Activated CD4-positive, alpha-beta T cell treated with anti-CD3 and anti-CD28 coated beads for 1 hour (primary cell): ENCODE data around the gene TP73.
"Not testable (repeated sequence)": the region's sequence is repeated elsewhere in the genome, so short reads cannot be mapped to it uniquely, and the experiment has no call there.

Source experiments
- DNase-seq: peaks from one replicate; pipeline ENCODE4 v3.0.0-alpha.2; 2020

The TP73 gene

GRCh38 chr1:3618881-3619671 lies 33.2 kb upstream of the TP73 start:
- peak; percentile 57 for DNase-seq

- DNase-seq, result no peak
Observed at GRCh38 chr1:3620708-3621107, 31.6 kb upstream of the TP73 start.

DNA sequence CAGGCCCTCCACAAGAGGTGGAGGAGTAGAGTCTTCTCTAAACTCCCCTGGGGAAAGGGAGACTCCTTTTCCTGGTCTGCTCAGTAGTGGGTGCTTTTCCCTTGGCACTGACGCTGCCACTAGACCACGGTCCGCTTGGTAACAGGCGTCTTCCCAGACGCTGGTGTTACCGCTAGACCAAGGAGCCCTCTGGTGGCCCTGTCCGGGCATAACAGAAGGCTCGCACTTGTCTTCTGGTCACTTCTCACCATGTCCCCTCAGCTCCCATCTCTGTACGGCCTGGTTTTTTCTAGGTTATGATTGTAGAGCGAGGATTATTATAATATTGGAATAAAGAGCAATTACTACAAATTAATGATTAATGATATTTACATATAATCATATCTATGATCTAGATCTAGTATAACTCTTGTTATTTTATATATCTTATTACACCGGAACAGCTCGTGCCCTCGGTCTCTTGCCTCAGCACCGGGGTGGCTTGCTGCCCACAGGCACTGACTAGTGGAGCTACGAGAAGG lies 31.1 kb upstream of the TP73 start:
- not testable (repeated sequence) for DNase-seq

- not testable (repeated sequence) for DNase-seq
Observed at GRCh38 chr1:3622102-3622501, 30.2 kb upstream of the TP73 start.

GRCh38 chr1:3623441-3624199 lies 28.7 kb upstream of the TP73 start:
- no peak for DNase-seq

DNA sequence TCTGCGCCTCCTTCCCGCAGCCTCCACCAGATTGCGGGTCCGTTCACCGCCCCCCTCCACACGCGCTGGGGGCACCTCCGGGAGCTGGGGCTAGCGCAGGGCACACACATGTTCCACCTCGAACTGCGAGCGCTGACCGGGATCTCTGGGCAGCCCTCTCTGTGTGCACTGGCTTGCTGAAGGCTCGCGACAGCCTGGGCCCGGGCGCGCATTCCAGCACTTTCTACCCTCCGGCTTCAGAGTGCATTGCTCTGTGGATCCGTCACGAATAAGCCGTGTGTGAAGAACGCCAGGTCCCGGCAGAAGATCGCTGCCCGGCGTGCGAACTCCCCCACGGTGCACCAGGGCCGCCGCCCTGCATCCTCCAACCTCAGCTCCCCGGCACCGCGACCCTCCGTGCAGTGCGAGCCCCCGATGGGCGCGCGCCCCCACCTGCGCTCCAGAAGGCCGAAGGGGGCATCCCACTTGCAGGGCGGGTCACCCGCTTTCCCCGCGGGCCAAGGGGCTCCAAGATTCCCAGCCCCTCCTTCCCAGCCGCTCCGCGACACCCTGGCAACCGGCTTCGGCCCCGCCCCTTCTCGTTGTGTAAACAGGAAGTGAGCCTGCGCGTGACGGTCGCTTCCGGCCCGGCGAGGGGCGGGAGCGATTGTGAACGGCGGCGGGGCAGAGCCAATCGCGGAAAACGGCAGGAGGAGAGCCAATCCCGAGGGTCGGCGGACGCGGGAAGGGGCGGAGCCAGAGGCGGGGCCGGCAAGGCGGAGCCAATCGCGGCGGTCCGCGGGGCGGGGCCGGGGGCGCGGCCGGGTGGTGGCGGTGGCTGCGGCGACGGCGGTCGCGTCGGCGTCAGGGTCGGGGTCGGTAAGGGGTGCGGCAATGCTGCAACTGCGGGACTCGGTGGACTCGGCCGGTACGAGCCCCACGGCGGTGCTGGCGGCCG lies 27.8 kb upstream of the TP73 start, which contains the start of gene TPRG1L:
Gene TPRG1L, plus strand, starts transcription at position 816 of the 937 bp plus-strand sequence. Its CDS starts 58 bp downstream, at position 874.
- peak; percentile 98 for DNase-seq

GRCh38 chr1:3625151-3625907 lies 27.0 kb upstream of the TP73 start:
- no peak for DNase-seq

DNA sequence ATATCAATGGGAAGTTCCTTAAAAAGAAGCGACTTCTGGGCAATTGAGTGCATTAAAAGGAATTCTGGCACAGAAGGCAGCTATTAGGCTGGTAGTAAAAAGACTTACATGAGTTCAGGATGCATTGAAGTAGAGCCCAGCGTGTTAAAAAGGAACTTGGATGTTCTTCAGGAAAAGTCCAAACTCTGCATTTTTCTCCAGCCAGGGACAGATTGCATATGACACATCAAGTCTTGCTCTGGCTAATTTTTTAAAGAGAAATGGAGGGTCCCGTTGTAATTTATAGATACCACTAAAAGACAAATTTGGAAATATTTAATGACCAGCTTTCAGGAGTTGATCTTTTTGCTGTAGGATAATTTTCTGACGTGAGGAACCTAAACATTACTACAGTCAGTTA lies 26.3 kb upstream of the TP73 start:
- DNase-seq, result no peak

DNA sequence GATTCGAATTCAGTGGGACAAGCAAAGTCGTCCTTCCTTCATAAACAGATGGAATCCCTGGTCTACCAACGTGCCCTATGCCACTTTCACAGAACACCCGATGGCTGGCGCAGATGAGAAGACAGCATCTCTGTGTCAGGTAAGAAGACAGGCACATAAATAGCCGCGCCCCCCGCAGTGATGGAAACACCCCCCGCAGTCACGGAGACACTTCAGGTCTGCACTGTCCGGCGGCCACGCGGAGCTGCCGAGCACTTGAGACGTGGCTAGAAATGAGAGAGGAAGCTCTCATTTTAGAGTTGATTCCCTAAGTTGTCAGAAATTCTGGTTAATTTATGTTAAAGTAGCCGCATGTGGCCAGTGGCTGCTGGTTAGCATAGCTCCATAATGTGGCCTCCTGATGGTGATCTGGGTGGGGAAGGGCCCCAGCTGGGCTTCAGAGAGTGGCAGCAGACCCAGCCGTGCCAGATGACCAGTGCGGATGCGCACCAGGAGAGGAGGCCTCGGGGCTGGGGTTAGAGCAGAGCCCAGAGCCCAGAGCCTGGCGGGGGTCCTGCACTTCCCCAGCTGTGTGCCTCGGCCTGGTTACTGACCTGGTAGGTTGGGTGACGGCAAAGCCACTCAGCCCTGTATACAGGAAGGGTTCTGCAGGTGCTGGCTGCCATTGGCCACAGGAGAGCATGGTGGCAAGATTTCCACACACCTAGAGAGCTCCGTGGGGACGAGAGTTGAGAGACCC lies 24.6 kb upstream of the TP73 start:
- DNase-seq, result no peak

DNA sequence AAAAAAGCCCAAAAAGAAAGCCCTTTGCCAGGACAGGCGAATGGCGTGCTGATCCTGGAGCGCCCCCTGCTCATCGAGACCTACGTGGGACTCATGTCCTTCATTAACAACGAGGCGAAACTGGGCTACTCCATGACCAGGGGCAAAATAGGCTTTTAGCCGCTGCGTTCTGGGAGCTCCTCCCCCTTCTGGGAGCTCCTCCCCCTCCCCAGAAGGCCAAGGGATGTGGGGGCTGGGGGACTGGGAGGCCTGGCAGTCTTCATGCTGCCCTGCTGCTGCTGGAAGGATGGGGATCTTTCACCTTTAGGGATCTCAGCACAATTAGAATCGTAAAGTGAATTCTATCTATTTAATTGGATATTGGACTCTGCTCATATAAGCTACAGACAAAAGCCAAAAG lies 23.9 kb upstream of the TP73 start:
- no peak for DNase-seq

- no peak for DNase-seq
Observed at GRCh38 chr1:3629561-3630160, 22.7 kb upstream of the TP73 start.

DNA sequence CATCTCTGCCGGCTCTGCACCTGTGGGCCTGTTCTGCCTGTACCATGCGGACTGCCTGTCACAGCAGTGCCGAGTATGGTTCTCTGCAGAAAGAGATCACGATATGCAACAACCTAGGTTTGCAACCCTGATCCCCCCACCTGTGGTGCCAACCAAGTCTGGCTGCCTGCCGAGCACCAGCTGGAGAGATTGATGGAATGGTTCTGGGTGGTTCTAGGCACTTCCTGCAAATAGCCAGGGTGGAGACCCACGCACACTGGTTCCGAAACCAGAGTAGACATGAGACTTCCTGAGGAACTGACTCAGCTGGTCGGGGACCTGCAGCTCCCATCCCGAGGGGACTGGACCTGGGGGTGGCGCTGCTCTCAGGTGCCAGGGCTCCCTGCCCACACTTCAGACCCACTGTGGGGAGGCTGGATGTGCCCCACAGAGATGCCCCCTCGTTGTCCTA lies 22.1 kb upstream of the TP73 start:
- DNase-seq, result no peak

GRCh38 chr1:3630914-3631313 lies 21.4 kb upstream of the TP73 start:
- DNase-seq, result no peak

GRCh38 chr1:3631320-3632260 lies 20.7 kb upstream of the TP73 start:
- no peak for DNase-seq

- DNase-seq, result no peak
Observed at GRCh38 chr1:3632298-3632697, 20.0 kb upstream of the TP73 start.

- no peak for DNase-seq
Observed at GRCh38 chr1:3632716-3633343, 19.5 kb upstream of the TP73 start.

DNA sequence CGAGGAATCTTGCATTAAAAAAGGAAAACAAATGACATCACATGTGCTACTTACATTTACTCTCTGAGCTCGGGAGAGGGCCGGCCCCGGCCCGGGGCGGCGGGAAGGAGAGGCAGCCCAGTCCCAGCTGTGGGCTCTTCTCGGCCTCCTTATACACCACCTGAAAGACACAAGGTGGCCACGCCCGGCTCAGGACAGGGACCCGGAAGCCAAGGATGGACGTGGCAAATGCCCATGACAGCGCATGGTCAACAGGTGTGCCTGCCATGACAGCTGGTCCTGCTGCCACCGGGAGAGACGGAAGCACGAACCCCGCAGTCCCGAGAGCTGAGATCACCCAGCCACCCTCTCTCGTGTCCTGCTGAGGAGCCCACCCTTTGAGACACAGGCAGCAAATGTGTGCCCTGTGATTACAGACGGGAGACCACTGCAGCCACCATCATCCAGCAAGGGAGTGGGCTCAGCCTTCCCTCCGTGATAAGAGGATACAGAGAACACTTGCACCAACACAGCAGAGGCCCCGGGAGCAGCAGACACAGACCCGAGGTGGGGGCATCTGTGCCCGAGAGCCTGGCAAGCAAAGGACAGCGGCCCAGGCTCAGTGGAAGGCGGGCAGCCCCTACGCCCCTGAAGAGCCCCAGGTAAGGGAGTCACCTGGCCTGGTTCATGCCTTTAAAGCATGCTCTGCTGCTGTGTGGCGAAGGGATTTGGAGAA lies 18.8 kb upstream of the TP73 start:
- no peak for DNase-seq

DNA sequence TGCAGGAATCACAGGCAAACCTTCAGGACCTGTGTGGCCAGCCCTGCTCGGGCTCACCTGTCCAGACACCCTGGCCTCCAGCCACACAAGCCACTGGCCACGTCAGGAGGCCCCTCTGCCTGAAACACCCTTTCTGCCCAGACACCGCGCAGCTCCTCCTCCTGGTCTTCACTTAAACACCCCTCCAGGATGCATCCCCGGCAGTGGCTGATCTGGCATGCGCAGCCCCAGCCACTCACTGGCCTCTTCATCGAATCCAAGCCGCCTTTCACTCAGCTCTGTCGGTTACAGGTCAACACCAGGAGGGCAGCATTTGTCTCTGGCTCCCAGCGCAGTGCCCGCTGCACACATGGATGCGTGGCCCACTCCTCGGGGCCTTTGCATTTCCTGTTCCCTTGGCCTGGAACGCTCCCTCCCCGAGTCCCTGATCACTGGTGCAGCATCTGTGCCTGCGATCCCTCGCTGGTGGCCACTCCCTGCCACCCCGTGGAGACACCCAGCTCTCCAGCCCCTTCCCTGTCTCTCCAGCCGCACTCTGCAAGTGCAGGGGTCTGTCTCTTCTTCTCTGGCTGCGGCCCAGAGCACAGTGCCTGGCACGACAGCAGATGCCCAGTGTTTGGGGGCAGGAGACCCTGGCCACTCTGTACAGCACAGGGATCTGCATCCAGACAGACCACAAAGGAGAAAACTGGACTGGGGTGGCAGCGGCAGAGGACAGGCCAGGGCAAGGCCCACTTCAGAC lies 18.1 kb upstream of the TP73 start:
- DNase-seq, result no peak
